Panc1 (cell line): Measurements from ENCODE around the gene ASF1A.

Experiments
- POLR2AphosphoS5 ChIP-seq: IDR thresholded peaks from 2 replicates; pipeline ENCODE4 v1.6.1; 2012; ENCODE audit warnings: mild to moderate bottlenecking, low read depth, low read length, moderate library complexity
- TF ChIP-seq, protein P1 (sequence below): fragments of 450-650 bp; IDR thresholded peaks from 2 replicates; pipeline ENCODE4 v1.5.1; 2017; ENCODE audit warnings: mild to moderate bottlenecking

DNA sequence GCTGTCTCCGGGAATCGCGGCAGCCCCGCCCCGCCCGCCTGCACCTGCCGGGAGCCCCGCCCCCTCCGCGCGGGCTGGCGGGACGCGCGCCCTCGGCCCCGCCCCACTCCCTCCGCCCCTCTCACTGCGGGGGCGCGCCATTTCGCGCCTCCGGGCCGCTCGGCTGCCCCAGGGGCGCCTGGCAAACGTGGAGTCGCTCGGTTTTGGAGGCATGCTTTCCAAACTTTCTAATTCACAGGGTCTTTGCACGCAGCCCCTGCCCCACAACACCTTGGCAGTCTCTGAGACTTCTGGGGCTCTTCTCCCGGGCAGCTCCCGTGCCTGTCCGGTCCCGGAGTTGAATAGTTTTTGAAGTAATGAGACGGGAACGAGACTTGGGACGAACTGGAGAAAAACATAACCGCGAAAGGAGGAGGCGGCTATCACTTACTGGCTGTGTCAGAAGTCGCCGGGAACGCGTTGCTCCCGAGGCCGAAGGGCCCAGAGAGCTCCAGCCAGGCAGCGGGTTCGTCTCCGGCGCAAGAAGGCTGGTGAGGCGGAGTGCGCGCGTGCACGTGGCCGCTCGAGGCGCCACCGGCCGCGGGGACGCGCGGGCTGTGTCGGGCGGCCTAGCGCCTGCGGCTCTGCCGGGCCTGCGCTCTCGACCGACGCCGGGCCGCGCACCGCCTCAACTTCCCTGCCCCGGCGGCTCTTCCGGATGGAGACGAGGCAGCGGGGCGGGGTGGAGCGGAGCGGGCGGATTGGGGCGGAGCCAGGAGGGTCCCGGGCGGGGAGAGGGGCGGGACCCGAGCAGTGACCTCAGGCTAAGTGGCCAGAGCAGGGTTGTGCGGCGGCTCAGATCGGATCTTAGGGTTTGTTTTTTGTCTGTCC, 40.7 kb downstream of the ASF1A start, which contains the start of gene MCM9:
- 0 out of 2 replicates have a peak, but pooled peaks have one; percentile 7 for TF ChIP-seq POLR2AphosphoS5
- TF ChIP-seq, protein P1, sequence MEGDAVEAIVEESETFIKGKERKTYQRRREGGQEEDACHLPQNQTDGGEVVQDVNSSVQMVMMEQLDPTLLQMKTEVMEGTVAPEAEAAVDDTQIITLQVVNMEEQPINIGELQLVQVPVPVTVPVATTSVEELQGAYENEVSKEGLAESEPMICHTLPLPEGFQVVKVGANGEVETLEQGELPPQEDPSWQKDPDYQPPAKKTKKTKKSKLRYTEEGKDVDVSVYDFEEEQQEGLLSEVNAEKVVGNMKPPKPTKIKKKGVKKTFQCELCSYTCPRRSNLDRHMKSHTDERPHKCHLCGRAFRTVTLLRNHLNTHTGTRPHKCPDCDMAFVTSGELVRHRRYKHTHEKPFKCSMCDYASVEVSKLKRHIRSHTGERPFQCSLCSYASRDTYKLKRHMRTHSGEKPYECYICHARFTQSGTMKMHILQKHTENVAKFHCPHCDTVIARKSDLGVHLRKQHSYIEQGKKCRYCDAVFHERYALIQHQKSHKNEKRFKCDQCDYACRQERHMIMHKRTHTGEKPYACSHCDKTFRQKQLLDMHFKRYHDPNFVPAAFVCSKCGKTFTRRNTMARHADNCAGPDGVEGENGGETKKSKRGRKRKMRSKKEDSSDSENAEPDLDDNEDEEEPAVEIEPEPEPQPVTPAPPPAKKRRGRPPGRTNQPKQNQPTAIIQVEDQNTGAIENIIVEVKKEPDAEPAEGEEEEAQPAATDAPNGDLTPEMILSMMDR = no peak
